Measurements from ENCODE around the gene MED16. TPM values are rescaled to one million over a fixed set of nuclear protein-coding genes. Genes with fewer than 3 reads are reported as not detected.

The MED16 gene
- total RNA-seq, 1 donor from 2014 or later, result 55.7 TPM

GRCh38 chr19:925526-926322 is 32.7 kb upstream of the MED16 start, which contains the start of gene ARID3A:
TSS of gene ARID3A (plus strand) at chr19:926035. CDS start at chr19:929529, 3,494 bp downstream.
- DNase-seq (ENCODE audit: low spot score), result peak; percentile 77
- H3K9me3 Mint-ChIP-seq, result no peaks in the 10 kb centered on the region
- peak within 1 kb of the TSS; percentile 80 for H3K27ac Mint-ChIP-seq
- peak within 1 kb of the TSS; percentile 83 for H3K4me3 Mint-ChIP-seq (ENCODE audit: low read depth)
- peaks cover 10% of the 10 kb centered on the region for H3K4me1 Mint-ChIP-seq (ENCODE audit: low read depth)
- peaks cover 1% of the 10 kb centered on the region for H3K36me3 Mint-ChIP-seq (ENCODE audit: low read depth)
- intact Hi-C loops (cut with micrococcal nuclease), result loop anchor here (1.0 to 10.0 kb wide), 5 partner anchors 59 to 317 kb away; partner anchors contain the start of genes ATP5F1D, GRIN3B, RNF126 and WDR18
- H3K27me3 Mint-ChIP-seq (ENCODE audit: low read depth), result peaks cover under 1% of the 10 kb centered on the region

- Mint-ChIP-seq H3K36me3 (ENCODE audit: low read depth) (no peaks in the 10 kb centered on the region), H3K4me1 (ENCODE audit: low read depth) (peaks cover 12% of the 10 kb centered on the region), H3K27ac (peak overlapping the region; percentile 80), H3K4me3 (ENCODE audit: low read depth) (peak overlapping the region; percentile 80), H3K9me3 (no peaks in the 10 kb centered on the region), H3K27me3 (ENCODE audit: low read depth) (peaks cover 1% of the 10 kb centered on the region)
- no peak for DNase-seq (ENCODE audit: low spot score)
- intact Hi-C loops (cut with micrococcal nuclease), result loop anchor here (1.0 to 10.0 kb wide), 5 partner anchors 59 to 317 kb away; partner anchors contain the start of genes ATP5F1D, GRIN3B, RNF126 and WDR18
Observed at GRCh38 chr19:925087-925525, 32.1 kb upstream of the MED16 start.

- Mint-ChIP-seq H3K36me3 (ENCODE audit: low read depth) (no peaks in the 10 kb centered on the region), H3K4me1 (ENCODE audit: low read depth) (peaks cover 12% of the 10 kb centered on the region), H3K27ac (peak overlapping the region; percentile 78), H3K27me3 (ENCODE audit: low read depth) (peaks cover 1% of the 10 kb centered on the region), H3K4me3 (ENCODE audit: low read depth) (peak overlapping the region; percentile 80), H3K9me3 (no peaks in the 10 kb centered on the region)
- intact Hi-C loops (cut with micrococcal nuclease), result loop anchor here (1.0 to 10.0 kb wide), 5 partner anchors 60 to 318 kb away; partner anchors contain the start of genes ATP5F1D, GRIN3B, RNF126 and WDR18
- DNase-seq (ENCODE audit: low spot score), result no peak
Observed at GRCh38 chr19:924553-925086, 31.6 kb upstream of the MED16 start.

- peak overlapping the region; percentile 78 for H3K4me3 Mint-ChIP-seq (ENCODE audit: low read depth)
- peak; percentile 60 for DNase-seq (ENCODE audit: low spot score)
- peaks cover 14% of the 10 kb centered on the region for H3K4me1 Mint-ChIP-seq (ENCODE audit: low read depth)
- H3K27ac Mint-ChIP-seq, result peak overlapping the region; percentile 87
- no peaks in the 10 kb centered on the region for H3K9me3 Mint-ChIP-seq
- H3K36me3 Mint-ChIP-seq (ENCODE audit: low read depth), result no peaks in the 10 kb centered on the region
- H3K27me3 Mint-ChIP-seq (ENCODE audit: low read depth), result peaks cover 4% of the 10 kb centered on the region
- intact Hi-C loops (cut with micrococcal nuclease), result loop anchor here (2.0 to 10.0 kb wide), 4 partner anchors 57 to 255 kb away; partner anchors contain the start of gene RNF126
Observed at GRCh38 chr19:920051-920864, 27.3 kb upstream of the MED16 start.

GRCh38 chr19:919199-920050 is 26.4 kb upstream of the MED16 start:
- Mint-ChIP-seq H3K4me3 (ENCODE audit: low read depth) (peak overlapping the region; percentile 70), H3K9me3 (no peaks in the 10 kb centered on the region), H3K27ac (no peak overlapping the region), H3K4me1 (ENCODE audit: low read depth) (peaks cover 14% of the 10 kb centered on the region), H3K36me3 (ENCODE audit: low read depth) (no peaks in the 10 kb centered on the region), H3K27me3 (ENCODE audit: low read depth) (peaks cover 4% of the 10 kb centered on the region)
- no peak for DNase-seq (ENCODE audit: low spot score)
- intact Hi-C loops (cut with micrococcal nuclease), result loop anchor here (2.0 to 10.0 kb wide), 5 partner anchors 57 to 255 kb away; partner anchors contain the start of genes PTBP1 and RNF126

- peaks cover 4% of the 10 kb centered on the region for H3K27me3 Mint-ChIP-seq (ENCODE audit: low read depth)
- H3K9me3 Mint-ChIP-seq, result no peaks in the 10 kb centered on the region
- no peak overlapping the region for H3K27ac Mint-ChIP-seq
- peaks cover 14% of the 10 kb centered on the region for H3K4me1 Mint-ChIP-seq (ENCODE audit: low read depth)
- no peak for DNase-seq (ENCODE audit: low spot score)
- H3K36me3 Mint-ChIP-seq (ENCODE audit: low read depth), result no peaks in the 10 kb centered on the region
- intact Hi-C loops (cut with micrococcal nuclease), result loop anchor here (5.0 kb wide), 1 partner anchor 121 kb away; the partner anchor contains the start of gene PTBP1
- H3K4me3 Mint-ChIP-seq (ENCODE audit: low read depth), result peak overlapping the region; percentile 70
Observed at GRCh38 chr19:918481-919198, 25.7 kb upstream of the MED16 start.

- H3K27ac Mint-ChIP-seq, result peak overlapping the region; percentile 38
Observed at GRCh38 chr19:918152-918437, 25.1 kb upstream of the MED16 start.

GRCh38 chr19:917323-918151 is 24.6 kb upstream of the MED16 start, which contains the start of gene KISS1R:
TSS of gene KISS1R (plus strand) at chr19:917333. CDS start at chr19:917503, 170 bp downstream.
- no peak for DNase-seq (ENCODE audit: low spot score)
- intact Hi-C loops (cut with micrococcal nuclease), result loop anchor here (5.0 kb wide), 1 partner anchor 120 kb away; the partner anchor contains the start of gene PTBP1
- peaks cover 14% of the 10 kb centered on the region for H3K4me1 Mint-ChIP-seq (ENCODE audit: low read depth)
- H3K36me3 Mint-ChIP-seq (ENCODE audit: low read depth), result no peaks in the 10 kb centered on the region
- H3K4me3 Mint-ChIP-seq (ENCODE audit: low read depth), result peak within 1 kb of the TSS; percentile 77
- no peaks in the 10 kb centered on the region for H3K9me3 Mint-ChIP-seq
- peak within 1 kb of the TSS; percentile 38 for H3K27ac Mint-ChIP-seq
- peaks cover 4% of the 10 kb centered on the region for H3K27me3 Mint-ChIP-seq (ENCODE audit: low read depth)

More at GRCh38 chr19:918152-918437, 25.1 kb upstream of the MED16 start:
- DNase-seq (ENCODE audit: low spot score), result no peak
- no peaks in the 10 kb centered on the region for H3K9me3 Mint-ChIP-seq
- H3K36me3 Mint-ChIP-seq (ENCODE audit: low read depth), result no peaks in the 10 kb centered on the region
- peaks cover 4% of the 10 kb centered on the region for H3K27me3 Mint-ChIP-seq (ENCODE audit: low read depth)
- H3K4me3 Mint-ChIP-seq (ENCODE audit: low read depth), result peak overlapping the region; percentile 77
- peaks cover 14% of the 10 kb centered on the region for H3K4me1 Mint-ChIP-seq (ENCODE audit: low read depth)
- intact Hi-C loops (cut with micrococcal nuclease), result loop anchor here (5.0 kb wide), 1 partner anchor 121 kb away; the partner anchor contains the start of gene PTBP1

GRCh38 chr19:916645-917322 is 23.8 kb upstream of the MED16 start:
- peaks cover 11% of the 10 kb centered on the region for H3K4me1 Mint-ChIP-seq (ENCODE audit: low read depth)
- H3K27me3 Mint-ChIP-seq (ENCODE audit: low read depth), result peaks cover 4% of the 10 kb centered on the region
- H3K36me3 Mint-ChIP-seq (ENCODE audit: low read depth), result no peaks in the 10 kb centered on the region
- intact Hi-C loops (cut with micrococcal nuclease), result loop anchor here (5.0 kb wide), 1 partner anchor 119 kb away; the partner anchor contains the start of gene PTBP1
- DNase-seq (ENCODE audit: low spot score), result no peak
- H3K27ac Mint-ChIP-seq, result no peak overlapping the region
- no peaks in the 10 kb centered on the region for H3K9me3 Mint-ChIP-seq
- no peak overlapping the region for H3K4me3 Mint-ChIP-seq (ENCODE audit: low read depth)

- intact Hi-C loops (cut with micrococcal nuclease), result no loop called here
- Mint-ChIP-seq H3K9me3 (no peaks in the 10 kb centered on the region), H3K4me3 (ENCODE audit: low read depth) (peak within 1 kb of the TSS; percentile 84), H3K27ac (peak within 1 kb of the TSS; percentile 80), H3K36me3 (ENCODE audit: low read depth) (peaks cover 16% of the 10 kb centered on the region), H3K4me1 (ENCODE audit: low read depth) (peaks cover 19% of the 10 kb centered on the region), H3K27me3 (ENCODE audit: low read depth) (peaks cover 2% of the 10 kb centered on the region)
- peak; percentile 80 for DNase-seq (ENCODE audit: low spot score)
Observed at GRCh38 chr19:913080-913748, 20.2 kb upstream of the MED16 start, which contains the start of gene R3HDM4. TSS of gene R3HDM4 (minus strand) at chr19:913219. CDS start at chr19:913157, 62 bp downstream.

All from activated T-helper 2 cell treated with anti-CD3 and anti-CD28 coated beads, Interferon-gamma antibody, Interleukin-2, Interleukin-4, amounts not matched to agents 10 μg/mL and 5 μg/mL and 100 μg/mL, durations not matched to agents 14 hours and 24 hours and 36 hours (primary cell).